Measurements from ENCODE around the gene MC5R. TPM values are rescaled to one million over a fixed set of nuclear protein-coding genes. Genes with fewer than 3 reads are reported as not detected.
"Not testable (repeated sequence)": the region's sequence is repeated elsewhere in the genome, so short reads cannot be mapped to it uniquely, and the experiment has no call there.

Gene MC5R
- polyA plus RNA-seq, 1 donor: 0.22 TPM

DNA sequence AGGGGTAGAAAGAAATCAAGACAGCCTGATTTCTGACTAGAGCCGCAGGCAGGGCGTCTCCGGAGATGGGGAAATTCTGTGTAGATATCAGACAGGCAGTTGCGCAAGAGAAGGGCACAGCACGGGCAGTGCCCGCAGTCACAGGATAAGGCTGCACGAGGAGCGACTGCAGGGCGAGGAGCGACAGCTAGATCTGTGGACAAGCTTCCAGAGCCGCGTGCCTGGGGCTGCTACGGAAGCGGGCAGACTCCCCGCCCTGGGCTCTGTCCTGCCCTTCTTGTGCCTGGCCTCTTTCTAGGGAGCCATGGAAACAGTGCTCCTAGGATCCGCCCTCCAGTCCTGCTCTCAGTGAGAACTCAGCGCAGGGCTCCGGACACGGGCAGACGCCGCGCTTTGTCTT, 12.6 kb downstream of the MC5R start:
- DNase-seq: no peak

DNA sequence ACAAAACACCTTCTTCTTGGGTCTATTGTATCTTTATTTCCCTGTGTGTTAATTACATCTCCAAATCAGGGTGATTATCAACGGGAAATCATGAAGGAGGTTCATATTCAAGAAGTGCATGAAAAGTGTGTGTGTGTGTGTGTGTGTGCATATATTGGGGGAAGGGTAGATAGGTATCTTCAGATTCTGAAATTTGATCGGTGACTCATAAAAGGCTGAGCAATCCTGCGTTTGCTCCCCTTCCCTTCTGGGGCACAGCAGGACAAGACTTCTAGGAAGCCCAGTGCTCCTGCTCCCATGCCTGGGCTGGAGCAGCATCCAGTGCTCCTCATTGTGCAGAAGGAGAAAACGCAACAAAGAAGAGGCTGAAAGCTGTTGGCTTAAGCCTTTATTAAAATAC, 25.8 kb downstream of the MC5R start:
- no peak for DNase-seq

DNA sequence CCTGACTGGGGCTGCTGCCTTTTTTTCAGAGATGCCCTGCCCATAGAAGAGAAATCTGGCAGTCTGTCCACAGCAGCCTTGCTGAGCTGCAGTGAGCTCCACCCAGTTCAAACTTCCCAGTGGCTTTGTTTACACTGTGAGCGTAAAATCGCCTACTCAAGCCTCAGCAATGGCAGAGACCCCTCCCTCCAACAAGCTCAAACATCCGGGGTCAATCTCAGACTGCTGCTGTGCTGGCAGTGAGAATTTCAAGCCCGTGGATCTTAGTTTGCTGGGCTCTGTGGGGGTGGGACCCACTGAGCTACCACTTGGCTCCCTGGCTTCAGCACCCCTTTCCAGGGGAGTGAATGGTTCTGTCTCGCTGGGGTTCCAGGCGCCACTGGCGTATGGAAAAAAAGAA, 38.9 kb downstream of the MC5R start:
- DNase-seq: not testable (repeated sequence)

GRCh38 chr18:13868501-13869271, 44.7 kb downstream of the MC5R start:
- no peak for DNase-seq

DNA sequence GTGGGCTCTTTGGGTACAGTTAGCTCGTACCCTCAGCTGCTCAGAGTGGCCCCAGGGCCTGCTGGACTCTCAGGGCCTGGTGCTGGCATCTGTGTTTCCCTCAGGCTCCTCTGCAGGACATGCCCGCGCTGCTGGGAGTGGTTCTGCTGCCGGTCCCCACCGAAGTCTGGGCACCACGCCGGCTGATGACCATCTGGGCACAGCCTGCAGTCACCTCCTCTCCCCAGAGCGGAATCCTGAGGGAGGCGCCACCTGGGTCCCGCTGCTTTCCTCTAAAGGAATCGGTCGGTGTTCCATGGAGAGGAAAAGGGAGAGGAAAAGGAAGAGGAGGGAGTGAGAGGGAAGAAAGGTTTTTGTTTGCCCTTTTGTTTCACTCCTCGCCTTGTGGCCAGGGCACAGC, 47.8 kb downstream of the MC5R start:
- no peak for DNase-seq

GRCh38 chr18:13872373-13872772, 48.4 kb downstream of the MC5R start:
- DNase-seq: no peak

- DNase-seq: no peak
Measured at GRCh38 chr18:13872932-13873331, 49.0 kb downstream of the MC5R start.

GRCh38 chr18:13874558-13874957, 50.6 kb downstream of the MC5R start:
- no peak for DNase-seq

Other genes starting within 250 kb of the MC5R start
- gene FAM210A, start 97.6 kb upstream of the MC5R start, polyA plus RNA-seq (ENCODE audit: insufficient read length): 21.7 TPM
- gene RNMT, start 97.5 kb upstream of the MC5R start, polyA plus RNA-seq (ENCODE audit: insufficient read length): 66.0 TPM
- gene MC2R, start 91.4 kb downstream of the MC5R start, polyA plus RNA-seq (ENCODE audit: insufficient read length): not detected

Data from left kidney (tissue), 2 donors.